Measurements from ENCODE around the gene TNNT1.

DNA sequence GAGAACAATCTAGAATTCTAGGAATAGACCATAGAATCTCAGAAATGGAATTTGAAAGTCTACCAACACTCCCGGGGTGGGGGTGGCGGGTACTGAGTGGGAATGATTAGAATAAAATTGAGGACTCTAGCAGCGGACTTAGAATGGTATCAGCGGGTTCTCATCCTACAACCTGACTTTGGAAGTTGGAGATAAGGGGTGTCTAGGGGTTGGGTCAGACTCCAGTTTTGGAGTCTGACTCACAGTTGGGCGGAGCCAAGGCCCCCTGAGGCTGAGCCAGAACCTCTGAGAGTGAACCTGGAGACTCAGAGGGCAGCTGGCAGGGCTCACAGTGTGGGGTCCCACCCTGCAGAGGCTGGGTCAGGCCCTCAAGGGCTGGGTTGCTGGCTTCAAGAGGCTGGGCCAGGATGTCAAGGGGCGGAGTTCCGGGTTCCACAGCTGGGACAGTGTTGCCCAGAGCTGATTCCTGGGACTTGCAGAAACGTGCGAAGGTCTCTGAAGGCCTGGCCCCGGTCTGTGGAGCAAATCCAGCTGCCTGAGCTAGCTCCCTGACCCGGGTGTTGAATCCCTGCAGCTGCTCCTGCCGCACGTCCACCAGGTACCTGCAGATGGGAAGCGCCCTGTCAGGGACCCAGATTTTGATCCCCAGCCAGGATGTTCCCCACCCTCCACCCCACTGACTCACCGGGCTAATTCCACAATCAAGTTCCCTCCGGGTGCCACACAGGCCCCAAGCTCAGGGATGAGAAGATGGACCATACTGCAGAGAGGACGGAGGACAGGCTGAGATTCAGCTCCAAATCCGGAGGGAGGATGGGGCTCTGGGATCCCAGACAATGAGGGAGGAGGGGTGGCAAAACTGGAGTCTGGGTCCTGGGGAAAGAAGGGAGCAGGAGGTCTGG, 10.1 kb upstream of the TNNT1 start:
- TF ChIP-seq, protein P1, sequence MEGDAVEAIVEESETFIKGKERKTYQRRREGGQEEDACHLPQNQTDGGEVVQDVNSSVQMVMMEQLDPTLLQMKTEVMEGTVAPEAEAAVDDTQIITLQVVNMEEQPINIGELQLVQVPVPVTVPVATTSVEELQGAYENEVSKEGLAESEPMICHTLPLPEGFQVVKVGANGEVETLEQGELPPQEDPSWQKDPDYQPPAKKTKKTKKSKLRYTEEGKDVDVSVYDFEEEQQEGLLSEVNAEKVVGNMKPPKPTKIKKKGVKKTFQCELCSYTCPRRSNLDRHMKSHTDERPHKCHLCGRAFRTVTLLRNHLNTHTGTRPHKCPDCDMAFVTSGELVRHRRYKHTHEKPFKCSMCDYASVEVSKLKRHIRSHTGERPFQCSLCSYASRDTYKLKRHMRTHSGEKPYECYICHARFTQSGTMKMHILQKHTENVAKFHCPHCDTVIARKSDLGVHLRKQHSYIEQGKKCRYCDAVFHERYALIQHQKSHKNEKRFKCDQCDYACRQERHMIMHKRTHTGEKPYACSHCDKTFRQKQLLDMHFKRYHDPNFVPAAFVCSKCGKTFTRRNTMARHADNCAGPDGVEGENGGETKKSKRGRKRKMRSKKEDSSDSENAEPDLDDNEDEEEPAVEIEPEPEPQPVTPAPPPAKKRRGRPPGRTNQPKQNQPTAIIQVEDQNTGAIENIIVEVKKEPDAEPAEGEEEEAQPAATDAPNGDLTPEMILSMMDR (conservative IDR thresholded peaks at IDR 0.05; ENCODE audit: low read length), result no peak
- TF ChIP-seq EZH2phosphoT487 (IDR thresholded peaks at IDR 0.05; ENCODE audit: borderline replicate concordance), result no peak

Measured in Loucy (cell line).